Neural progenitor cell (in vitro differentiated cells): ENCODE data around the gene FNDC11. TPM values are rescaled to one million over a fixed set of nuclear protein-coding genes. Genes with fewer than 3 reads are reported as not detected.

Source experiments
- DNase-seq: peaks from one replicate; pipeline ENCODE4 v3.0.0-alpha.2; 2016; ENCODE audit warnings: low spot score
- H2AFZ ChIP-seq: fragments of 200-600 bp; sonication (generic); replicated peaks from 2 replicates; pipeline ENCODE4 v1.6.1; 2016; ENCODE audit warnings: antibody characterized with exemption
- H3F3A ChIP-seq: fragments of 200-600 bp; sonication (generic); 2 replicates; pipeline ENCODE4 v1.6.1; 2016; ENCODE audit warnings: antibody characterized with exemption, low read depth
- H3K27ac ChIP-seq: fragments of 200-600 bp; sonication (generic); 2 replicates; pipeline ENCODE4 v1.5.1; 2016; ENCODE audit warnings: mild to moderate bottlenecking
- H3K27me3 ChIP-seq: fragments of 200-600 bp; sonication (generic); 2 replicates; pipeline ENCODE4 v1.6.1; 2016; ENCODE audit warnings: mild to moderate bottlenecking, moderate library complexity
- H3K36me3 ChIP-seq: fragments of 200-600 bp; sonication (generic); 2 replicates; pipeline ENCODE4 v1.5.1; 2016
- H3K4me1 ChIP-seq: fragments of 200-600 bp; sonication (generic); 2 replicates; pipeline ENCODE4 v1.6.1; 2016; ENCODE audit warnings: mixed run types
- H3K4me2 ChIP-seq: fragments of 200-600 bp; sonication (generic); 2 replicates; pipeline ENCODE4 v1.6.1; 2016
- H3K4me3 ChIP-seq: fragments of 200-600 bp; sonication (generic); 2 replicates; pipeline ENCODE4 v1.5.1; 2016
- H3K79me2 ChIP-seq: fragments of 200-600 bp; sonication (generic); 2 replicates; pipeline ENCODE4 v1.6.1; 2016; ENCODE audit warnings: low read depth
- H3K9ac ChIP-seq: fragments of 200-600 bp; sonication (generic); 2 replicates; pipeline ENCODE4 v1.6.1; 2016
- H3K9me3 ChIP-seq: fragments of 200-600 bp; sonication (generic); 2 replicates; pipeline ENCODE4 v1.5.1; 2016; ENCODE audit warnings: low read depth
- H4K20me1 ChIP-seq: fragments of 200-600 bp; sonication (generic); 2 replicates; pipeline ENCODE4 v1.6.1; 2016; ENCODE audit warnings: low read depth
- H3K27ac Mint-ChIP-seq: 3 replicates; pipeline ENCODE4 v1.8.0; 2021; ENCODE audit warnings: mixed read lengths
- H3K27me3 Mint-ChIP-seq: 2 replicates; pipeline ENCODE4 v1.8.0; 2022; ENCODE audit warnings: low read depth, mild to moderate bottlenecking, inconsistent platforms, moderate library complexity, mixed read lengths; ENCODE audit not compliant: insufficient read depth
- H3K36me3 Mint-ChIP-seq: 3 replicates; pipeline ENCODE4 v1.8.0; 2021; ENCODE audit warnings: mixed read lengths
- H3K4me1 Mint-ChIP-seq: 3 replicates; pipeline ENCODE4 v1.8.0; 2021; ENCODE audit warnings: mixed read lengths
- H3K4me3 Mint-ChIP-seq: 3 replicates; pipeline ENCODE4 v1.8.0; 2021; ENCODE audit warnings: mild to moderate bottlenecking, moderate library complexity, mixed read lengths
- H3K9me3 Mint-ChIP-seq: 3 replicates; pipeline ENCODE4 v1.8.0; 2020; ENCODE audit warnings: mixed read lengths
- CTCF ChIP-seq: fragments of 200-600 bp; sonication (generic); IDR thresholded peaks from 2 replicates; pipeline ENCODE4 v1.5.1; 2017; ENCODE audit warnings: antibody characterized with exemption, mild to moderate bottlenecking
- EZH2 ChIP-seq: fragments of 200-600 bp; sonication (generic); IDR thresholded peaks from 2 replicates; pipeline ENCODE4 v1.6.1; 2017; ENCODE audit warnings: antibody characterized with exemption, mild to moderate bottlenecking, moderate library complexity
- EZH2phosphoT487 ChIP-seq: fragments of 200-600 bp; sonication (generic); IDR thresholded peaks from 2 replicates; pipeline ENCODE4 v1.6.1; 2017; ENCODE audit warnings: antibody characterized with exemption
- total RNA-seq: library from RNA; depleted of rRNA; stranded (reverse); fragments of >200 nt; gene quantifications from 2 replicates; pipeline ENCODE4 v1.2.3, GENCODE V29; 2015; ENCODE audit warnings: low replicate concordance

Gene FNDC11
- total RNA-seq, 1 donor from 2014 or later: 0.39 TPM

- Mint-ChIP-seq H3K27me3 (peaks cover 3% of the 10 kb centered on the region), H3K4me3 (no peak overlapping the region), H3K9me3 (no peaks in the 10 kb centered on the region), H3K27ac (no peak overlapping the region), H3K36me3 (no peaks in the 10 kb centered on the region), H3K4me1 (no peaks in the 10 kb centered on the region)
- no peak overlapping the region for H3K9ac ChIP-seq
- no peak overlapping the region for H3K4me3 ChIP-seq
- no peaks in the 10 kb centered on the region for H3K36me3 ChIP-seq
- H3F3A ChIP-seq: no peaks in the 10 kb centered on the region
- no peaks in the 10 kb centered on the region for H3K4me1 ChIP-seq
- H3K27me3 ChIP-seq: no peaks in the 10 kb centered on the region
- H2AFZ ChIP-seq: no peak overlapping the region
- no peaks in the 10 kb centered on the region for H3K9me3 ChIP-seq
- TF ChIP-seq EZH2: no peak
- no peak for TF ChIP-seq CTCF
- TF ChIP-seq EZH2phosphoT487: no peak
- no peak overlapping the region for H3K4me2 ChIP-seq
- H3K27ac ChIP-seq: no peak overlapping the region
- H4K20me1 ChIP-seq: no peaks in the 10 kb centered on the region
- DNase-seq: no peak
- no peaks in the 10 kb centered on the region for H3K79me2 ChIP-seq
Measured at GRCh38 chr20:63565699-63566335, 11.9 kb downstream of the FNDC11 start.

- no peaks in the 10 kb centered on the region for H3K36me3 ChIP-seq
- no peak overlapping the region for H2AFZ ChIP-seq
- H3K9me3 ChIP-seq: no peaks in the 10 kb centered on the region
- H3K4me1 Mint-ChIP-seq: no peaks in the 10 kb centered on the region
- TF ChIP-seq CTCF (no peak), EZH2 (no peak), EZH2phosphoT487 (no peak)
- H3K36me3 Mint-ChIP-seq: no peaks in the 10 kb centered on the region
- H4K20me1 ChIP-seq: no peaks in the 10 kb centered on the region
- no peaks in the 10 kb centered on the region for H3K9me3 Mint-ChIP-seq
- no peak overlapping the region for H3K9ac ChIP-seq
- H3K27me3 ChIP-seq: no peaks in the 10 kb centered on the region
- no peak for DNase-seq
- no peak overlapping the region for H3K4me3 ChIP-seq
- H3K4me3 Mint-ChIP-seq: no peak overlapping the region
- no peak overlapping the region for H3K27ac Mint-ChIP-seq
- no peak overlapping the region for H3K4me2 ChIP-seq
- peaks cover 3% of the 10 kb centered on the region for H3K27me3 Mint-ChIP-seq
- no peak overlapping the region for H3K27ac ChIP-seq
- H3K4me1 ChIP-seq: no peaks in the 10 kb centered on the region
- H3F3A ChIP-seq: no peaks in the 10 kb centered on the region
- no peaks in the 10 kb centered on the region for H3K79me2 ChIP-seq
Measured at GRCh38 chr20:63566395-63567135, 12.6 kb downstream of the FNDC11 start.

GRCh38 chr20:63567136-63567385 is 13.1 kb downstream of the FNDC11 start:
- TF ChIP-seq EZH2 (no peak), EZH2phosphoT487 (no peak), CTCF (no peak)
- Histone ChIP-seq H3K27ac (no peak overlapping the region), H3K4me2 (no peak overlapping the region), H3K9me3 (no peaks in the 10 kb centered on the region), H3K4me1 (no peaks in the 10 kb centered on the region), H3K27me3 (no peaks in the 10 kb centered on the region), H4K20me1 (no peaks in the 10 kb centered on the region), H3K4me3 (no peak overlapping the region), H2AFZ (no peak overlapping the region), H3K36me3 (no peaks in the 10 kb centered on the region), H3K79me2 (no peaks in the 10 kb centered on the region), H3K9ac (no peak overlapping the region), H3F3A (no peaks in the 10 kb centered on the region)
- H3K27me3 Mint-ChIP-seq: peaks cover 3% of the 10 kb centered on the region
- H3K36me3 Mint-ChIP-seq: no peaks in the 10 kb centered on the region
- no peaks in the 10 kb centered on the region for H3K9me3 Mint-ChIP-seq
- H3K27ac Mint-ChIP-seq: no peak overlapping the region
- DNase-seq: no peak
- H3K4me1 Mint-ChIP-seq: no peaks in the 10 kb centered on the region
- H3K4me3 Mint-ChIP-seq: no peak overlapping the region
